Measurements from ENCODE around the gene RNFT2. TPM values are rescaled to one million over a fixed set of nuclear protein-coding genes. Genes with fewer than 3 reads are reported as not detected.

RNFT2 gene
- total RNA-seq, 1 experiment from 2014 or later: 27.7 TPM

GRCh38 chr12:116797885-116798284 lies 59.8 kb downstream of the RNFT2 start:
- Mint-ChIP-seq H3K36me3 (peaks cover 39% of the 10 kb centered on the region), H3K9me3 (peaks cover 9% of the 10 kb centered on the region), H3K27me3 (ENCODE audit: low read depth) (no peaks in the 10 kb centered on the region), H3K27ac (no peak overlapping the region), H3K4me3 (no peak overlapping the region), H3K4me1 (no peaks in the 10 kb centered on the region)
- no peak for ATAC-seq
- DNase-seq (ENCODE audit: low spot score): no peak
- POLR2A ChIA-PET: no interaction called here
- TF ChIP-seq TP53 (CRISPR knock-in tag; IDR thresholded peaks at IDR 0.05) (no peak), ESRRA (CRISPR knock-in tag; IDR thresholded peaks at IDR 0.05; ENCODE audit: borderline replicate concordance) (no peak), ZMAT4 (CRISPR knock-in tag; IDR thresholded peaks at IDR 0.05) (no peak), RORB (CRISPR knock-in tag; IDR thresholded peaks at IDR 0.05) (no peak), TEAD1 (CRISPR knock-in tag; IDR thresholded peaks at IDR 0.05) (no peak), GABPB1 (CRISPR knock-in tag; IDR thresholded peaks at IDR 0.05) (no peak), ZSCAN18 (CRISPR knock-in tag; IDR thresholded peaks at IDR 0.05) (no peak), ATF6 (CRISPR knock-in tag; IDR thresholded peaks at IDR 0.05) (no peak)
- TF ChIP-seq, protein P1, sequence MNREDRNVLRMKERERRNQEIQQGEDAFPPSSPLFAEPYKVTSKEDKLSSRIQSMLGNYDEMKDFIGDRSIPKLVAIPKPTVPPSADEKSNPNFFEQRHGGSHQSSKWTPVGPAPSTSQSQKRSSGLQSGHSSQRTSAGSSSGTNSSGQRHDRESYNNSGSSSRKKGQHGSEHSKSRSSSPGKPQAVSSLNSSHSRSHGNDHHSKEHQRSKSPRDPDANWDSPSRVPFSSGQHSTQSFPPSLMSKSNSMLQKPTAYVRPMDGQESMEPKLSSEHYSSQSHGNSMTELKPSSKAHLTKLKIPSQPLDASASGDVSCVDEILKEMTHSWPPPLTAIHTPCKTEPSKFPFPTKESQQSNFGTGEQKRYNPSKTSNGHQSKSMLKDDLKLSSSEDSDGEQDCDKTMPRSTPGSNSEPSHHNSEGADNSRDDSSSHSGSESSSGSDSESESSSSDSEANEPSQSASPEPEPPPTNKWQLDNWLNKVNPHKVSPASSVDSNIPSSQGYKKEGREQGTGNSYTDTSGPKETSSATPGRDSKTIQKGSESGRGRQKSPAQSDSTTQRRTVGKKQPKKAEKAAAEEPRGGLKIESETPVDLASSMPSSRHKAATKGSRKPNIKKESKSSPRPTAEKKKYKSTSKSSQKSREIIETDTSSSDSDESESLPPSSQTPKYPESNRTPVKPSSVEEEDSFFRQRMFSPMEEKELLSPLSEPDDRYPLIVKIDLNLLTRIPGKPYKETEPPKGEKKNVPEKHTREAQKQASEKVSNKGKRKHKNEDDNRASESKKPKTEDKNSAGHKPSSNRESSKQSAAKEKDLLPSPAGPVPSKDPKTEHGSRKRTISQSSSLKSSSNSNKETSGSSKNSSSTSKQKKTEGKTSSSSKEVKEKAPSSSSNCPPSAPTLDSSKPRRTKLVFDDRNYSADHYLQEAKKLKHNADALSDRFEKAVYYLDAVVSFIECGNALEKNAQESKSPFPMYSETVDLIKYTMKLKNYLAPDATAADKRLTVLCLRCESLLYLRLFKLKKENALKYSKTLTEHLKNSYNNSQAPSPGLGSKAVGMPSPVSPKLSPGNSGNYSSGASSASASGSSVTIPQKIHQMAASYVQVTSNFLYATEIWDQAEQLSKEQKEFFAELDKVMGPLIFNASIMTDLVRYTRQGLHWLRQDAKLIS (CRISPR knock-in tag; IDR thresholded peaks at IDR 0.05; ENCODE audit: borderline replicate concordance): no peak
- CTCF ChIA-PET: no interaction called here

DNA sequence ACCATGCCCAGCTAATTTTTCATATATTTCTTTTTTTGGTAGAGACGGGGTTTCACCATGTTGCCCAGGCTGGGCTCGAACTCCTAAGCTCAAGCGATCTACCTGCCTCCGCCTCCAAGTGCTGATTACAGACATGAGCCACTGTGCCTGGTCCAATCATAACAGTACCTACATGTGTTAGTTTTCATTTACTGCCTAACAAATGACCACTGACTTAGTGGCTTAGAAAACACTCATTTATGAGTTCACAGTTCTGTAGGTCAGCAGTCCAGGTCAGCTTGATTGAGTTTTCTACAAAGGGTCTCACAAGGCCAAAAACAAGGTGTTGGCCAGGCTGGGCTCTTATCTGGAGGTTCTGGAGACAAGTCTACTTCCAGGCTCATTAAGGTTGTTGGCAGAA lies 60.6 kb downstream of the RNFT2 start:
- no peaks in the 10 kb centered on the region for H3K4me1 Mint-ChIP-seq
- CTCF ChIA-PET: no interaction called here
- H3K36me3 Mint-ChIP-seq: peaks cover 40% of the 10 kb centered on the region
- ATAC-seq (no peak), DNase-seq (ENCODE audit: low spot score) (no peak)
- H3K4me3 Mint-ChIP-seq: no peak overlapping the region
- H3K9me3 Mint-ChIP-seq: peaks cover 9% of the 10 kb centered on the region
- POLR2A ChIA-PET: no interaction called here
- H3K27me3 Mint-ChIP-seq (ENCODE audit: low read depth): no peaks in the 10 kb centered on the region
- H3K27ac Mint-ChIP-seq: no peak overlapping the region
- TF ChIP-seq GTF2I (CRISPR knock-in tag; conservative IDR thresholded peaks at IDR 0.05): no peak
- TF ChIP-seq ZNF396 (CRISPR knock-in tag; IDR thresholded peaks at IDR 0.05; ENCODE audit: borderline replicate concordance): no peak
- TF ChIP-seq IRF2 (CRISPR knock-in tag; IDR thresholded peaks at IDR 0.05; ENCODE audit: borderline replicate concordance, low read depth): no peak
- TF ChIP-seq GABPB1 (CRISPR knock-in tag; IDR thresholded peaks at IDR 0.05): no peak
- no peak for TF ChIP-seq RORB (CRISPR knock-in tag; IDR thresholded peaks at IDR 0.05)
- no peak for TF ChIP-seq SOX15 (CRISPR knock-in tag; IDR thresholded peaks at IDR 0.05)
- TF ChIP-seq FOXJ3 (CRISPR knock-in tag; IDR thresholded peaks at IDR 0.05; ENCODE audit: borderline replicate concordance): no peak
- no peak for TF ChIP-seq SMAD3 (CRISPR knock-in tag; IDR thresholded peaks at IDR 0.05; ENCODE audit: borderline replicate concordance)
- TF ChIP-seq E2F1 (CRISPR knock-in tag; IDR thresholded peaks at IDR 0.05): no peak
- TF ChIP-seq NFATC4 (CRISPR knock-in tag; IDR thresholded peaks at IDR 0.05): no peak
- TF ChIP-seq ZNF232 (CRISPR knock-in tag; IDR thresholded peaks at IDR 0.05): no peak
